Activated CD4-positive, alpha-beta T cell treated with anti-CD3 and anti-CD28 coated beads, Interleukin-10, Interleukin-2, amounts not matched to agents 100 ng/mL and 50 ng/mL, durations not matched to agents 16 hours and 8 hours (primary cell): ENCODE data around the gene ARHGAP24.

ENCODE experiments used
- DNase-seq: peaks from one replicate; pipeline ENCODE4 v3.0.0-alpha.2; 2020

The ARHGAP24 gene

DNA sequence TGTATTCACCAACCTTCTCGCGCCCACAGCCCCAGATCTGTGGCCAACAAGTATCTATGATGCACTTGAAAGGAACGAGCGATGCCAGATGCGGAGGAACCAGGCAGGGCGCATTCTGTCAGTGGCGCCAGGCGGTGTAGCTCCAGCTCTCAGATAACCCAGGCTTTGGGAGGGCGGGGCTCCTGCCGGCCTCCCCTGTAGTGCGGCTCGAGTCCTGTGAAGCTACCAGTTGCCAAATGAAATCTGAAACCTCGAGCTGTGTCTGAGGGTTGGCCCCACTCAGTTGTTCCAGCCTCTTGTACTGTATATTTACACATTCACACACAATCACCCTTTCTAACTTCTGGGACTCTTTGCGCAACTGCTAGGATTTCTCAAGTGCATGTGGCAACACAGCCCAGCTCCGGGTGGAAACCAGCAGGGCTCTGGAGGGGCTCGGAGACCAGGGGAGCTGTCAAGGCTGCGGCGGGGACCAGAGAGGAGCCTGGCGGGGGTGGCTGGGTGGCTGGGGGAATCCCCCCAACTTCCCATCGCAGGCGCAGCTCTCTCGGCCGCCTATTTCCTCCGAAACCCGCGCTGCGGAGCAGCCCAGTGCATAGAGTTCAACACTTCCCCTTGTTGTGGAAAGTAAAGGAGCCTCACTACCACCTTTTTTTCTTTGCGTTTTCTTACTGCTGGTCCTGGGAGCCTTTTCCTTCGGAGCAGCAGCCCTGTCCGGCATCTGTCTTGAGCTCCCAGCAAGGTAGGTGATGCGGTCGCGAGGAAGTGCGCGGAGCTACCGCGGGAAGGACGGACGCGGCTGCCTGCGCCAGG is at the start of gene ARHGAP24:
Gene ARHGAP24 (plus strand): TSS at position 333 of the 813 bp plus-strand sequence.
- peak; percentile 30 for DNase-seq

DNA sequence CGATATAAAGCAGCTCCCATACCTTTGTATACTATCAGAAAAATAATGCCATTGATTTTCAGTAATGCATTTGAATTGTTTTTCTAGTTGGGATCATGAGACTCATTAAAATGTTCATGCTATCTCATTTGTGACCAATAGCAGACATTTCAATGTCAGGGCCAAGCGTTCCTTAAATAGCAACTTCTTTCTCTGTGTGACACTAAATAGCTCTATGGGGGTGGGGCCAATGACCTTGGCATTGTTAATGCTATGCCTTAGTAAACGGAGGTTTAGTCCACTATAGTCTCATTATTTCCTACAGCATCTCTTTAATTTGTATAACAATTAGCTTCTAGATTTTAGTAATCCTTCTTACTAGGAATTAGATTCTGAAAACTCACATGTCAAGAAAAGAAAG is 48.6 kb upstream of the ARHGAP24 start:
- no peak for DNase-seq

DNA sequence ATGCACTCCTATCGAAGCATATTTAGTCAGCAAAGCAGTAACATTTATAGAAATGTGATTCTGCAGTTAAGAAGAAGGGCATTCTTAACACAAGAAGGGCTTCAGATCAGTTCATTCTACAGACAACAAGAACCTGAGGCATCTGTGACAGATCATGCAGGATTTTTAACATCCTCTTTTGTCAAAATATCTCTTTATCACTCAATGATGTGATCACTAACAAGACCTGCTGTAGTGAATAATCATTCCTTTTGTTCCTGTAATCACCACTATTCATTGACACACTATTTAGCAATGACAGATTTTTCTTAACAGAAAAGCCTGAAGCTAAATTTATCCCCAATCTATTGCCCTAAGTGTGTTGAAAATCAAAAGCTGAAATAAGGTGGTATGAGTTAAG is 47.8 kb upstream of the ARHGAP24 start:
- no peak for DNase-seq

DNA sequence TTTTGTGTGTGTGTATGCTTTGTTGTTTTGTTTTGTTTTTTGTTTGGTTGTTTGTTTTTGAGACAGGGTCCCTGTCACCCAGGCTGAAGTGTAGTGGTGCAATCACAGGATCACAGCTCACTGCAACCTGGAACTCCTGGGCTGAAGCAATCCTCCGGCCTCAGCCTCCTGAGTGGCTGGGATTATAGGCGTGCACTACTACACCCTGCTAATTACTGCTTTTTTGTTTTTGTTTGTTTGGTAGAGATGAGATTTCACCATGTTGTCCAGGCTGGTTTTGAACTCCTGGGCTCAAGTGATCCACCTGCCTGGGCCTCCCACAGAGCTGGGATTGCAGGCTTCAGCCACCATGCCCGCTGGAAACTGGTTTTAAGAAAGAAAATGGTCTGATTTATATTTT is 44.7 kb upstream of the ARHGAP24 start:
- DNase-seq: no peak

DNA sequence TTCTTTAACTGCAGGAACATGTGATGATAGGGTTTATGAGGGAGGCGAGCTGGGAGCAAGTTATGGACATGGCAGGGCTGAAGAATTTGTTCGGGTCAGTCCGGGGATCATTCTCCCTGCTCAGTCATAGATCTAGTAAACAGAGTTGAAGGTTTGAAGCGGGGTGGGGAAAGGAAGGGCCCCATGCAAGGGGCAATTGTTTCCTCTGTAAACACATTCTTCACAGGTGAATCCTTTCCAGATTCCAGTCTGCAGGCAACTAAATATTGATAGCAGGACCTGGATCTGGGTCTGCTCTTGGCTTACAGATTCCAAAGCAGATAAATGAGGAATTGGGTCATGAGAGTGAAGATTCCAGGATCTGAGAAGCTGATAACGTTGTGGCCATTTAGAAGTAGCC is 44.3 kb upstream of the ARHGAP24 start:
- DNase-seq: no peak

DNA sequence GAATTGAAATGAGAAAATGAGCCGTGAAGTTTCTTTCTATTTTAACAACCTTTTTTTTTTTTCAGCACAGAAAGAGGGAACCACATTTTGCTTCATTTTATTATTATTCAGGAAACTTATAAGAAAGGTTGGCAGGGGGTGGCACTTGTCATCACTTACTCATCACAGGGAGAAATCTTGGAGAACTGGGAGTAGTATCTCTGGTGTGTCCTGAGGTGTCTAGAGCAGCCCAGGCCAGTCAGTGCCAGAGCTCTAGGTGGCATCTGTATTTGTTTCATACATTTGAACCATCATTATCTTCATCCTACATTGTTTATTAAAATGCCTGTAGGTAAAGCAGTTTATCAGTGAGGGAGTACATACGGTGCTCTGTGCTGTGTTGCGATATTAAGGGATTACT is 43.8 kb upstream of the ARHGAP24 start:
- no peak for DNase-seq

DNA sequence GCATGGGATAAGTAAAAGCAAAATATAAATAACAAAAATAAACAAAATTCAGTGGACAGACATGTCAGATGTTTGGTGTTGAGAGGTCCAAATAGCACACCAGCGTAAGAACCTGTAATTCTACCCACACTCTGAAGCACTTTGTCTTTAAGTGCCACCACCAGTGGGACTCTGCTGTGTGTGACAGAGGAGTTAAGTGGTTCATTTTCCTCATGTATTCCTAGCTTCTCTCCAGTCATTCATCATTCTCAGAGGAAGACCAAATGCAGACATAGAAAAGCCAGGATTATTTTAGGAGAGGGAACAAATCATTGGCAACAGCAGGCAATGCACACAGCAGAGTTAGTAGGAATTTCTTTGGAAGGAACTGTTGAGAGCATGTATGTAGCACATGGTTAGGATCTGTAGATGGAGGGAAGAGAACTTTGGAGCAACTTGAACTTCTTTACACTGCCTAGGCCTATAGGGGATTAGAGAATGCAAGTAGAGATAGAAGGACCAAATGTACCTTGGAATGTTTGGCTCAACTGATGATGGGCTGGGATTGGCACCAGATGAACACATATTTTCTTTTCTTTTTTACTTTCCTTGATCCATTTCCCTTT is 43.0 kb upstream of the ARHGAP24 start:
- no peak for DNase-seq

DNA sequence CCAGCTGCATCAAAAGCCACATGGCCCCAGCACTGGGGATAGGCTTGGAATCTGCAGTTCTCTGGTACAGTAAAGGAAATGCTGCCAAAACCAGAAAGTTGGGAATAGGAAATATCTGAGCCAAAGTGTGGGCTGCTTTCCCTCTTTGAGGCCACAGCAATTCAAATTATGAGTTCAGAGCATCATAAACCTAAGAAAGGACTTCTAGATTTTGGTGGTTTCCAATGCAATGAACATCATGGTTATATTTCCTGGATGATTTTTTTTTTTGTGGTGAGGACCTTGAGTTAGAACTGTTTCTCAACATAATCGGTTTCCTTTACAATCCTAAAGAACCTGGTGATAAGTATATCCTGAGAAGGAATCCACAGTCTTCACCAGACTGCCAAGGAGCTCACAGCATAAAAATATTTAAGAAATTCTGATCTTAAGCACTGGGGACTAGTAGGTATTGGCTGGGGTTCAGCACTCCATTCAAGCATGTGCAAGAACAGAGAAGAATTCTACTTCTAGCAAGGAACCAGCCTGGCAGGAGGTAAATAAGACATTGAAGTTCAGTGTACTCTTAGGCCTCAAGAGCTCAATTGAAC is 29.8 kb upstream of the ARHGAP24 start:
- no peak for DNase-seq

DNA sequence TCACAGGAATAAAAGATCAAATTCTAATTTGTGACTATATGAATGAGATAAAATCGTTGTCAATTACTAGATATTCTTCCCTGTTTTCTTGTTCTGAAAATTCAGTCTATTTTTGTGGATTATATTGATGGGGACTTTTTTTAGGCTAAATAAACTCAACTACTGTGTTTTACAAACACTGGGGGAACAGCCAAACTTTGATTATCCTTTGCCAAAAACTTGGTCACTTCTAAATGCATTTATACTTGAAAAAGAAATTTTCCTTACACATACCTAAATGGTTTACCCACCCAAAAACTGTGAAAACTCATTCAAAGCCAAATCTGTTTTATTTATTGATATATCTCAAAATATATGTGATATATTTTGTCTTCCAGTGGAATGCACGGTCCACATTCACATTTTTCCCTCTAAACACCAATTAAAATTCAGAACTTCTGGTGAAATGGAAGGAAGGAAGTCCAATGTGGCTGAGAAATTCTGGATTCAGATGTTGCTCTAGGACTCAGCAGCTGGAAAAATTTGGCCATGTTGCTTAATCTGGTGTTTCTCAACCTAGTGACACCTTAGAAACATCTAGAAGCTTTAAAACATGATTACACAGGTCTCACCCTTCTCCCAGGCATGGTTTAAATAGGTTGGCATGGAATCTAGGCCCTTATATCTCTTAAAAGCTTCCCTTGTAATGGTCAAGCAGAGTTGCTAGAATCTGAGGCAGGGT is 28.6 kb upstream of the ARHGAP24 start:
- no peak for DNase-seq

DNA sequence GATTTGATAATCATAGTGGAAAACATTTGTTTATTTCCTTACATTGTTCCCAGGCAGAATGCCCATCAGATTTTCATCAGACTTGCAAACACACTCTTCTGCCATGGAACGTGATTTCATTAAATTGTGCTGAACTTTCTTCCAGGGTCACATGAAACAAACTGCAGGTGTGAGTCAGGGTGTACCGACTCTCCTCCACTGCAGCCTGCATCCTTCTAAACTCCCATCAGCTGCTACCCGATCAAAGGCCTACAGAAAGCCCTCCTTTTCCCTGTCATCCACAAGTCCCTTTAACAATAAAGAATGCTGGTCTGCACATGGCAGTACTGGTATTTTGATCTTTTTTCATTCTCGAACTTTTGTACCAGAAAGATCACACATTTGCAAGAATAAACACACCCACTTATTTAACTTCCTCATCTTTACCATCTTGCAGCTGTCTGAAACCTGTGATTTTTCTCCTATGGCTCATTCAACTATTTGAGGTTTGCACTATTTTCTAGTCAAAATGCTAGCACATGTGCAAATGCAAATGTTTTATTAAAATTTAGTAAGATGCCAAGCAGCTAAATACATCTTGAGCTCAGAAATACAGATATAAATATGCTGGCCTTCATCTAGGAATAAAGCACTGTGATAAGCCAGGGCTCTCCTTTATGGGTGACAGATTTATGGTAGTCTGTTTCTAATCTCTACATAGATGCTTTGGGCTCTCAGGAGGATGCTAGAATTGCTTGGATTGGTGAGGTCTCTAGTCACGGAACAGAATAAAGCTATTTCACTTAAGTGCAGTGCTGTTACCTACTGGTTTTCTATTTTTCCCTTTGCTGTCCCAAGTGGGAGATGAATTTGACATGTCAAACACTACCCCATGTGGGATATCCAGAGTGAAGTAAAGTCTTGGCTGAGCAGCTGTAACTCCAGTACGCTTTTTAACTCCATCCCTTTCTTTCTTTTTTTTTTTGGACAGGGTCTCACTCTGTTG is 25.8 kb upstream of the ARHGAP24 start:
- DNase-seq: no peak

DNA sequence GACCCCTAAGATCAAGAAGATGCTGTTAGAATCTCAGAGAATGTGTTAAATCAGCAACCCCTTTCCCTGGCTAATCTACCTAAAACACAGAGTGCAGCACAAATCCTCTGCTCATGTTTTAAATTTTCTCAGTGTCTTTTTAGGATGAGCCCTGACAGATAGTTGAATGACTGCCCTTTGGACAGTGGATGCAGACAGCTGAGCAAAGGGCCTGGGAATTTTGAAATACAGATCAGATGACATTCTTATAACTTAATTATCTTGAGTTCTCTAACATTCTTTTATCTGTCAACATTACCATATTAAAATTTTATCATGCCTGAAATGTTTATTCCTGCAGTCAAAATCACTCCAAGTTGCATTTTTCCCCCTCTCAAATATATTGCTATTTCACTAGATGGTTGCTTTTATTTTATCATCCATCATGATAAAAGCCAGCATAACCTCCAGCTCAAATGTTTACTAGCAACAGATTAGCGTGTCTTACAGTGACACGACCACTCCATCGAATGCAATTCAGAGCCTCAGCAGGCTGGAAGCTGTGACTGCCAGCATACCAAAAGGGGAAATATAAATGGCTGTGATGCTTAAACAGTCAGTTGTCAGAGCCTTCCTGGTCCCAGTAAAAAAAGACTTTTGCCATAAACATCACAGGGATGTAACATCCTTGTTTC is 22.8 kb upstream of the ARHGAP24 start:
- DNase-seq: no peak

DNA sequence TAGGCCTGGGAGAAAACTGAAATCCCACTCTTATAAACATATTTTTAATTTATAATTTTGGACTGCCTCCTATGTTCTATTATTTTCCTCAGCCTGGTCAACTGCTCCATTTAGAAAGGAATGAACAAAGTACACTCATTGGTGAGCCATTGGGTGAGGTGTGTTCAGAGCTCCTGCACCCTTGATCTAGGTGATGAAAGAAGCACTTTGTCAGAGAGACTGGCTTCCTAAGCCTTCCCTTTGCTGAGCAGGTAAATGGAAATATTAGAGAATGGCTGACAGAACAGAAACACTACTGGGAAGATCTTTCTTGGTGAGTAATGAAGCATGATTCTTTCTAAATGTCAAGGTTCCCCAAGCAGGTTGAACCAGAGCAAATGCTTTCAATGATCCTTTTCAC is 19.0 kb upstream of the ARHGAP24 start:
- DNase-seq: no peak

DNA sequence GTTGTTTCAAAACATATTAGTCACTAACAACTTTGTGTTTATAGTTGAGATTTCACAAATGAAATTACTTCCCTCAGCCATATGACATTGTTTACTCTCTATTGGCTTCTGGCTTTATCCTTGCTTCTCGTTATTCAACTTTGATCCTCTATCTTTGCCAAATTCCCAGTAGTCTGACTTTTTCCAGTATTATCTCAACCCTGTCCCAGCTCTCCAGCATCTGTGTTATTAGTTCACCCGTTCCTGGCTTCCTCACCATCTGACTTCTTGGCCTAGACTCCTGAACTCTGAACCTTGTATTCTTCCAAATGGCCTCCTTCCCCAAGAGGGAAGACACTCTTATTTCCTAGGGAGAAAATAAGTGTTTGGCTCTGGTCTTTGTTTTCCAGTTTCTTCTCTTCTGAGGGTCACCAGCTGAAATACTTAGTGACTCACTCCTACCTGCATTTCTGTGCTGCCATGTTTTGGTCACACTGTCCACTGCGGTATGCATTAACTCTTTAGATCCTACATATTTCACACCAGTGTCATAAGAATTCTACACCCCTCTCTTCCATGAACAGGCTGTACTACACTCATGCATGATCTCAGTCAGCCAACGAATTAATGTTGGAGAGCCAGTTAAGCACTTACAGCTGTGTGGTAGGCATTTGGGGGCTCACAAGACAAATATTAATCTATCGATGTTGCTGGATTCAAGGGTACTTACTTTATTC is 17.0 kb upstream of the ARHGAP24 start:
- no peak for DNase-seq

DNA sequence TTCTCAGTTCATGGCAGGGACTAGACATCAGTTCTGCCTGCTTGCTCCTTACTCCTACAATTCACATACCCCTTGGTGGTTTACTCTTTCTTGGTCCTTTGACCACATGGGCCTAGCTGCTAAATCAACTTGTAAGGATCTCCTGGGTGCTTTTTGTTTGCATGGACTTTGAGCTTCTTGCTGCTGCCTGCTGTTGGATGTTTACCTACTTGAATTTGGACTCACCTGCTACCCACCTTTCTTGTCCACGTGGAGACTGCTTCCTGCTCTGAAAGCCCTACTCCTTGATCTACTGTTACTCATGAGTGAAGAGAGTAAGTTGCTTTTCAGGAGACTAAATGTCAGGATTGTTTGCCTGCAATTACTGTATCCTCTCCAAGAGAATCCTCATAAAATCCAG is 15.2 kb upstream of the ARHGAP24 start:
- no peak for DNase-seq

DNA sequence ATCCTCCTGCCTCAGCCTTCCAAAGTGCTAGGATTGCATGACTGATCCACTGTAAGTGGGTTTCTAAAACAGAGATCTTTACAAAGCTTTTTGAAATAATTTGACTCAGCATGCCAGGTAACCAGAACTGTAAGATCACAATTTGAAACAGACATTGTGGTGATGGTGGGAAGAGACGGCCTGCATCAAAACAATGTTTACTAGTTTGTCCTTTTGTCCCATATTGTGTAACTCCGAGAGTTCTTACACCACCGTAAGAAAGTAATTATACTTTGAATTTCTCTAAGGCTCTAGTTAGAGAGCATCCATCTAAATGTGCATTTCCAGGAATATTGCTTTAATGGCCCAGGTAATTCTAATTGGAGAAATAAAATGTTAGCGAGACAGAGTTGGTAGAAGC is 594 bp upstream of the ARHGAP24 start:
- no peak for DNase-seq

DNA sequence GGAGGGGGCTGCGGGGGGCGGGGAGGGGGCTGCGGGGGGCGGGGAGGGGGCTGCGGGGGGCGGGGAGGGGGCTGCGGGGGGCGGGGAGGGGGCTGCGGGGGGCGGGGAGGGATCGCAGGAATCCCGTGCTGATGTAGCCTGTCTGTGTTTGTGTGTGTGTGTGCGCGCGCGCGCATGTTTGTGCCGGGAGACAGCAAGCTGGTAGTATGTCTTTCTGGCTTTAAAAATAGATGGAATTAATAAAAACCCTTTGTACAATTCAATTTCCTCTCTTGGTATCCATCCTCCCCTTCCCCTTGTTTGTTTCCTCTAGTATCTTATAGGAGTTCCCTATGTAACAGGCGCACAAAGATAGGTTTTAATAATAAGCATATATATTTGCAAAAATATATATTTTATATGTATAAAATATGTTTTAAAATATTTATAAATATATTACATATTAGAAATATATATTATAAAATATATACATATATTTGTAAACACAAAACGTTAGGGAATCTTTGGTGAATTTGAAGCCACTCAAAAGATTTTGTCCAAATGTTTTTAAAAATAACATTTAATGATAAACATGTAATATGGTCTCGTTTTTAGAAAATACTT is 782 bp downstream of the ARHGAP24 start:
- no peak for DNase-seq

DNA sequence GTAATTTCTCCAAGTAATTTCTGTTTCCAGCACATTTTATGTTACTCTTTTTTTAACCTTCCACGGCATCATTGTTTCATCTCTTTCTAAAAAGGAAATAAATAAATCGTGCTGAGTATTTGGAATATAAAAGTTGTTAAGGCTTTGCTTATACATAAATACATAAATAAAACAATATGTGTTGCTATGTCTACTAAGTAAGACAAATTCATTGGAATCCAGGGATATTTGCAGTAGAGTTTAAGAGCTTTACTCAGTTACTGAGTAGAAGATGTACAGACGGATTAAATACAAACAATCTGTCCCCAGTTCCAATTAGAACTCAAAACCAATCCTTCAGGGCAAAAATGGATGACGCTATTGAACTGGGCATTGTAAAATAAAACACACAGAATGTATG is 1.4 kb downstream of the ARHGAP24 start:
- no peak for DNase-seq

DNA sequence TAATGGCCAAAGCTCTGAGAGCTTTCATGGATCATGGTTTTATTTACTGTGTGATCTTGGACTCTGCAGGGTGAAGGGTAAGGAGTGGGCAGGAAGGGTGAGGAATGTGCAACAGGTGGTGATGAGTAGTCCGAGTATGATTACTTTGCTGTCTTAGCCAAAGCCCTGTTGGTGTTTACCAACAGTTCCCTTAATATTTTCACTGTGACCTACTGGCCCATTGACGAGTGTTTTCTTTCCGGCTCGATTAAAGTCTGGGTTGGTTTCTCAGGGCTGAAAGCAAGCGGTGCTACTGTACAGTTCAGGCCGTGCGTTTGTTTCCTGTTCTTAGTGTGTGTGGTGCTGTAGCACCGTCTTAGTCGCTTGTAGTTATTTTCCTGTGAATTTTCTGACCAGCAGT is 2.6 kb downstream of the ARHGAP24 start:
- DNase-seq: no peak

DNA sequence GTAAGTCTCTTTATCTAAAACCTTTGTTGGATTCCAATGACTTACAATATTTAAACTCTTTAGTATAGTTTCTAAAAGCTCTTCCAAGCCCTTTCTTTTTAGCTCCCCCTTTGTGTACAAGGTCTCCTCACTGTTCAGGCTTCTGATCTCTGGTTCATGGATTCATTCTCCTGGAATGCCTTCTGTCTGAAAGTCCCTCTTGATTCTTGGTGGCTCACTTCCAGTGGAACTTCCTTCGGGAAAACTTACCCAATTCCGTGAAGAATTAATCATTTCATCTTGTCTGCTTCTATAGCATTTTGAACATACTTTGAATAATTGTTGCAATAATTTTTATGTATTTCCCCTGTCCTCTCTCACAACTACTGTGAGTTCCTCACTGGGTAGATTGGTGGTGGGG is 3.6 kb downstream of the ARHGAP24 start:
- DNase-seq: no peak

DNA sequence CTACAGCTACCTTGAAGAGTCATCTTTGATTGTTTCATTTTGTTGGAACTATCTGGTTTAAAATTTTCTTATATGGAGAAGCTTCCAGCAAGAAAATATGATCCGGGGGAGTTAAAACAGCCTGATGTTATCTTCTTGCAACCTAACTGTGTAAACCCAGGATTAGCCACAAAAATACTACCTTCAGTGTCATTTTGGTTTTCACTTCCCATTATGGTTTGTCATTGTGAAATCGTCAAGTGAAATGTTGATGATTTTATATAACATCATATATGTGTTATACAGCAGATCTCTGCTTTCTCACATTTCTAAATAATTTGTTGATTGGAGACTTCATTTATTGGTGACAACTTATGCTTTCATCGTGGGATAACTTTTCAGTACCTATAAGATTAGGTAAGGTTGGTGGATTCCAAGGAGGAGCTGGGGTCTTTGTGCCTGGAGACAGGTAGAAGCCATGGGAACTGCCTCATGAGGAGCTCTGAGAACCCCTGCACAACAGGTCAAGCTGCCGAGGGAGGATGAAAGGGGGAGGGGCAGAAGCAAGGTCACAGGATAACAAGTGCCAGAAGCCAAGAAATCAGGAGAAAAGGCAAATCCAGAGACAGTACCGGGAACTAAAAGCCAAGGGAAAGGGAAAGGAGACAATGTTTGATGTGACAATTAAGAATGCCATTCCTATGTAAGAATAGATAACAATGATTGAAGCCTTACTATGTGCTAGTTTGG is 7.2 kb downstream of the ARHGAP24 start:
- no peak for DNase-seq
